A673 (cell line): ENCODE data around the gene HOXB3. TPM values are rescaled to one million over a fixed set of nuclear protein-coding genes. Genes with fewer than 3 reads are reported as not detected.

Experiments
- BruUV-seq: library from RNA; stranded (reverse); fragments of 400-500 nt; replicated peaks from 2 replicates; lab custom pipeline; 2021; lab: Mats Ljungman, UMichigan
- CTCF ChIA-PET: fragments of 300-600 bp; sonication (Branson Sonifier 250); formaldehyde crosslinking; loops from one replicate; lab custom pipeline; 2022; ENCODE audit warnings: antibody characterized with exemption; lab: Charles Lee
- POLR2A ChIA-PET: fragments of 300-600 bp; sonication (Branson Sonifier 250); formaldehyde crosslinking; loops from one replicate; lab custom pipeline; 2022; ENCODE audit warnings: antibody characterized with exemption; ENCODE audit not compliant: low non-redundant PET; lab: Charles Lee
- DNase-seq: peaks from one replicate; pipeline ENCODE4 v3.0.0-alpha.2; 2015; ENCODE audit warnings: low spot score
- H3K27ac ChIP-seq: fragments of 200-600 bp; sonication (generic); 2 replicates; pipeline ENCODE4 v1.5.1; 2016; ENCODE audit warnings: mixed run types, low read depth, mild to moderate bottlenecking, mixed read lengths, antibody characterized with exemption, low read length; ENCODE audit not compliant: poor library complexity, severe bottlenecking
- H3K27me3 ChIP-seq: fragments of 200-600 bp; sonication (generic); replicated peaks from 2 replicates; pipeline ENCODE4 v1.6.1; 2017; ENCODE audit warnings: mixed run types, low read depth, mild to moderate bottlenecking, mixed read lengths, antibody characterized with exemption, low read length; ENCODE audit not compliant: insufficient read depth, poor library complexity
- H3K36me3 ChIP-seq: fragments of 200-600 bp; sonication (generic); 2 replicates; pipeline ENCODE4 v1.6.1; 2016; ENCODE audit warnings: mixed run types, mild to moderate bottlenecking, mixed read lengths, antibody characterized with exemption, low read length; ENCODE audit not compliant: insufficient read depth, poor library complexity, severe bottlenecking
- H3K4me1 ChIP-seq: fragments of 200-600 bp; sonication (generic); 2 replicates; pipeline ENCODE4 v1.6.1; 2017; ENCODE audit warnings: mixed run types, mild to moderate bottlenecking, mixed read lengths, antibody characterized with exemption, low read length; ENCODE audit not compliant: insufficient read depth, poor library complexity, severe bottlenecking
- H3K4me3 ChIP-seq: fragments of 200-600 bp; sonication (generic); 2 replicates; pipeline ENCODE4 v1.5.1; 2016; ENCODE audit warnings: low read depth, mixed run types, mild to moderate bottlenecking, mixed read lengths, low read length; ENCODE audit not compliant: poor library complexity, severe bottlenecking
- H3K9me3 ChIP-seq: fragments of 200-600 bp; sonication (generic); 2 replicates; pipeline ENCODE4 v1.6.1; 2016; ENCODE audit warnings: mixed run types, low read depth, mild to moderate bottlenecking, mixed read lengths, antibody characterized with exemption, low read length; ENCODE audit not compliant: poor library complexity, severe bottlenecking
- CTCF ChIP-seq: fragments of 300-800, 200-600 bp; sonication (generic); conservative IDR thresholded peaks from 2 replicates; pipeline ENCODE4 v1.5.1; 2017; ENCODE audit warnings: low read depth, mild to moderate bottlenecking, antibody characterized with exemption, low read length, moderate library complexity, mixed read lengths
- EZH2 ChIP-seq: fragments of 200-600 bp; sonication (generic); IDR thresholded peaks from 2 replicates; pipeline ENCODE4 v1.6.1; 2017; ENCODE audit warnings: borderline replicate concordance, low read depth, mild to moderate bottlenecking, mixed read lengths, antibody characterized with exemption, low read length; ENCODE audit not compliant: poor library complexity, severe bottlenecking
- intact Hi-C: fragments of 100-400 bp; cut with micrococcal nuclease; formaldehyde crosslinking; loops from one replicate; pipeline ENCODE4 v1.10.0; 2022; ENCODE audit not compliant: unreplicated experiment
- total RNA-seq: library from RNA; stranded (reverse); gene quantifications from 2 replicates; pipeline ENCODE4 v1.2.3, GENCODE V29; 2021

Gene HOXB3
- total RNA-seq, 1 experiment from 2014 or later: 40.7 TPM

GRCh38 chr17:48632579-48633265 lies 42.7 kb upstream of the HOXB3 start:
- Histone ChIP-seq H3K4me3 (no peak overlapping the region), H3K9me3 (no peaks in the 10 kb centered on the region), H3K27me3 (no peaks in the 10 kb centered on the region), H3K27ac (no peak overlapping the region), H3K4me1 (no peaks in the 10 kb centered on the region), H3K36me3 (no peaks in the 10 kb centered on the region)
- no peak for DNase-seq
- POLR2A ChIA-PET: no interaction called here
- no TSS peak for BruUV-seq
- CTCF ChIA-PET: no interaction called here
- TF ChIP-seq EZH2: no peak
- TF ChIP-seq CTCF: no peak
- intact Hi-C loops: no loop called here

- CTCF ChIA-PET: no interaction called here
- TF ChIP-seq EZH2 (no peak), CTCF (no peak)
- BruUV-seq: no TSS peak
These were observed 41.9 kb upstream of the HOXB3 start for GRCh38 chr17:48631693-48632578.

GRCh38 chr17:48630925-48631692 lies 41.1 kb upstream of the HOXB3 start:
- Histone ChIP-seq H3K4me1 (peaks cover 7% of the 10 kb centered on the region), H3K27me3 (no peaks in the 10 kb centered on the region), H3K9me3 (no peaks in the 10 kb centered on the region), H3K36me3 (no peaks in the 10 kb centered on the region), H3K27ac (no peak overlapping the region), H3K4me3 (no peak overlapping the region)
- DNase-seq: no peak
- ChIA-PET POLR2A (no interaction called here), CTCF (no interaction called here)
- intact Hi-C loops: no loop called here
- no TSS peak for BruUV-seq
- TF ChIP-seq CTCF: no peak
- TF ChIP-seq EZH2: no peak

More at GRCh38 chr17:48631693-48632578, 41.9 kb upstream of the HOXB3 start:
- Histone ChIP-seq H3K4me3 (no peak overlapping the region), H3K4me1 (peaks cover 5% of the 10 kb centered on the region), H3K36me3 (no peaks in the 10 kb centered on the region), H3K9me3 (no peaks in the 10 kb centered on the region), H3K27me3 (no peaks in the 10 kb centered on the region), H3K27ac (no peak overlapping the region)
- POLR2A ChIA-PET: no interaction called here
- no peak for DNase-seq
- intact Hi-C loops: no loop called here
